Mammary epithelial cell (primary cell): Measurements from ENCODE around the gene ACOX3.

ENCODE experiments used
- EZH2 ChIP-seq: IDR thresholded peaks from 2 replicates; pipeline ENCODE4 v1.6.1; 2012; ENCODE audit warnings: low read length, inconsistent platforms, borderline replicate concordance
- TF ChIP-seq, protein P1 (sequence below), 2 donors: IDR thresholded peaks in 1 of 2; conservative IDR thresholded peaks in 1 of 2; 2 replicates each; pipeline ENCODE4 v1.5.1; 2011 to 2012; ENCODE audit warnings: inconsistent platforms in 2 of 2, low read length in 2 of 2, mild to moderate bottlenecking in 2 of 2, control low read depth in 1 of 2, low read depth in 1 of 2; ENCODE audit not compliant: insufficient read depth in 1 of 2; ENCODE audit errors: extremely low read depth in 1 of 2

GRCh38 chr4:8391071-8391470 lies 49.5 kb downstream of the ACOX3 start:
- TF ChIP-seq, protein P1, sequence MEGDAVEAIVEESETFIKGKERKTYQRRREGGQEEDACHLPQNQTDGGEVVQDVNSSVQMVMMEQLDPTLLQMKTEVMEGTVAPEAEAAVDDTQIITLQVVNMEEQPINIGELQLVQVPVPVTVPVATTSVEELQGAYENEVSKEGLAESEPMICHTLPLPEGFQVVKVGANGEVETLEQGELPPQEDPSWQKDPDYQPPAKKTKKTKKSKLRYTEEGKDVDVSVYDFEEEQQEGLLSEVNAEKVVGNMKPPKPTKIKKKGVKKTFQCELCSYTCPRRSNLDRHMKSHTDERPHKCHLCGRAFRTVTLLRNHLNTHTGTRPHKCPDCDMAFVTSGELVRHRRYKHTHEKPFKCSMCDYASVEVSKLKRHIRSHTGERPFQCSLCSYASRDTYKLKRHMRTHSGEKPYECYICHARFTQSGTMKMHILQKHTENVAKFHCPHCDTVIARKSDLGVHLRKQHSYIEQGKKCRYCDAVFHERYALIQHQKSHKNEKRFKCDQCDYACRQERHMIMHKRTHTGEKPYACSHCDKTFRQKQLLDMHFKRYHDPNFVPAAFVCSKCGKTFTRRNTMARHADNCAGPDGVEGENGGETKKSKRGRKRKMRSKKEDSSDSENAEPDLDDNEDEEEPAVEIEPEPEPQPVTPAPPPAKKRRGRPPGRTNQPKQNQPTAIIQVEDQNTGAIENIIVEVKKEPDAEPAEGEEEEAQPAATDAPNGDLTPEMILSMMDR (conservative IDR thresholded peaks at IDR 0.05 in 1 of 2, IDR thresholded peaks at IDR 0.05 in 1 of 2; ENCODE audit: extremely low read depth in 1 of 2, insufficient read depth in 1 of 2, low read depth in 1 of 2, low read length in 2 of 2): no peak
- TF ChIP-seq EZH2: no peak
